GM12874 (cell line): ENCODE results near the gene DNAH3.

ENCODE experiments used
- CTCF ChIP-seq: IDR thresholded peaks from 2 replicates; pipeline ENCODE4 v1.5.1; 2011; ENCODE audit warnings: low read depth, mild to moderate bottlenecking, control low read depth, low read length, moderate library complexity; ENCODE audit not compliant: insufficient read depth

The DNAH3 gene

GRCh38 chr16:21036471-21036870 lies 114.2 kb downstream of the DNAH3 start:
- no peak for TF ChIP-seq CTCF

- no peak for TF ChIP-seq CTCF
Measured at GRCh38 chr16:21033704-21034103, 116.9 kb downstream of the DNAH3 start.

- no peak for TF ChIP-seq CTCF
Measured at GRCh38 chr16:21033264-21033663, 117.4 kb downstream of the DNAH3 start.

- no peak for TF ChIP-seq CTCF
Measured at GRCh38 chr16:21028728-21029127, 121.9 kb downstream of the DNAH3 start.

- TF ChIP-seq CTCF: no peak
Measured at GRCh38 chr16:21026846-21027245, 123.8 kb downstream of the DNAH3 start.

- TF ChIP-seq CTCF: no peak
Measured at GRCh38 chr16:21023509-21024202, 127.0 kb downstream of the DNAH3 start.

- TF ChIP-seq CTCF: no peak
Measured at GRCh38 chr16:21021316-21021715, 129.3 kb downstream of the DNAH3 start.

- TF ChIP-seq CTCF: no peak
Measured at GRCh38 chr16:21009815-21010214, 140.8 kb downstream of the DNAH3 start.
